MCF 10A (cell line): ENCODE data around the gene DYNLT4. TPM values are rescaled to one million over a fixed set of nuclear protein-coding genes. Genes with fewer than 3 reads are reported as not detected.
"Not testable (repeated sequence)": the region's sequence is repeated elsewhere in the genome, so short reads cannot be mapped to it uniquely, and the experiment has no call there.

Source experiments
- BruUV-seq: library from RNA; stranded (reverse); fragments of 400-500 nt; replicated peaks from 2 replicates; lab custom pipeline; 2021; lab: Mats Ljungman, UMichigan
- CTCF ChIA-PET: fragments of 300-600 bp; sonication (Branson Sonifier 250); formaldehyde crosslinking; extraction: SDS; loops from one replicate; lab custom pipeline; 2021; ENCODE audit warnings: antibody characterized with exemption, inconsistent platforms; lab: Yijun Ruan, JAX
- POLR2A ChIA-PET: fragments of 300-600, 350-650 bp; sonication (Branson Sonifier 250); formaldehyde crosslinking; extraction: SDS; loops from one replicate; lab custom pipeline; 2020; ENCODE audit warnings: antibody characterized with exemption, inconsistent platforms; lab: Yijun Ruan, JAX
- DNase-seq: peaks from one replicate; pipeline ENCODE4 v3.0.0-alpha.2; 2018; ENCODE audit not compliant: unreplicated experiment
- H3K27ac Mint-ChIP-seq: one replicate; pipeline ENCODE4 v1.8.0; 2022; ENCODE audit warnings: mild to moderate bottlenecking, low read depth, mixed read lengths; ENCODE audit not compliant: unreplicated experiment
- H3K27me3 Mint-ChIP-seq: one replicate; pipeline ENCODE4 v1.8.0; 2022; ENCODE audit warnings: mixed read lengths; ENCODE audit not compliant: insufficient read depth, unreplicated experiment
- H3K36me3 Mint-ChIP-seq: one replicate; pipeline ENCODE4 v1.8.0; 2022; ENCODE audit warnings: mild to moderate bottlenecking, moderate library complexity, mixed read lengths; ENCODE audit not compliant: insufficient read depth, unreplicated experiment
- H3K4me1 Mint-ChIP-seq: one replicate; pipeline ENCODE4 v1.8.0; 2022; ENCODE audit warnings: mixed read lengths; ENCODE audit not compliant: insufficient read depth, unreplicated experiment
- H3K4me3 Mint-ChIP-seq: one replicate; pipeline ENCODE4 v1.8.0; 2022; ENCODE audit warnings: mild to moderate bottlenecking, moderate library complexity, mixed read lengths; ENCODE audit not compliant: unreplicated experiment
- H3K9me3 Mint-ChIP-seq: one replicate; pipeline ENCODE4 v1.8.0; 2022; ENCODE audit warnings: mixed read lengths; ENCODE audit not compliant: unreplicated experiment
- intact Hi-C: fragments of 100-400 bp; cut with micrococcal nuclease; formaldehyde crosslinking; loops from 2 replicates; pipeline ENCODE4 v1.14.1; 2022
- total RNA-seq: library from RNA; stranded (reverse); gene quantifications from 2 replicates; pipeline ENCODE4 v1.2.3, GENCODE V29; 2022
- TF ChIP-seq, protein P1 (sequence below): fragments of 200-600 bp; IDR thresholded peaks from one replicate; pipeline ENCODE4 v1.8.0; 2022; ENCODE audit warnings: antibody characterized with exemption, mild to moderate bottlenecking; ENCODE audit not compliant: unreplicated experiment

Gene DYNLT4
- total RNA-seq, 1 experiment from 2014 or later: not detected

DNA sequence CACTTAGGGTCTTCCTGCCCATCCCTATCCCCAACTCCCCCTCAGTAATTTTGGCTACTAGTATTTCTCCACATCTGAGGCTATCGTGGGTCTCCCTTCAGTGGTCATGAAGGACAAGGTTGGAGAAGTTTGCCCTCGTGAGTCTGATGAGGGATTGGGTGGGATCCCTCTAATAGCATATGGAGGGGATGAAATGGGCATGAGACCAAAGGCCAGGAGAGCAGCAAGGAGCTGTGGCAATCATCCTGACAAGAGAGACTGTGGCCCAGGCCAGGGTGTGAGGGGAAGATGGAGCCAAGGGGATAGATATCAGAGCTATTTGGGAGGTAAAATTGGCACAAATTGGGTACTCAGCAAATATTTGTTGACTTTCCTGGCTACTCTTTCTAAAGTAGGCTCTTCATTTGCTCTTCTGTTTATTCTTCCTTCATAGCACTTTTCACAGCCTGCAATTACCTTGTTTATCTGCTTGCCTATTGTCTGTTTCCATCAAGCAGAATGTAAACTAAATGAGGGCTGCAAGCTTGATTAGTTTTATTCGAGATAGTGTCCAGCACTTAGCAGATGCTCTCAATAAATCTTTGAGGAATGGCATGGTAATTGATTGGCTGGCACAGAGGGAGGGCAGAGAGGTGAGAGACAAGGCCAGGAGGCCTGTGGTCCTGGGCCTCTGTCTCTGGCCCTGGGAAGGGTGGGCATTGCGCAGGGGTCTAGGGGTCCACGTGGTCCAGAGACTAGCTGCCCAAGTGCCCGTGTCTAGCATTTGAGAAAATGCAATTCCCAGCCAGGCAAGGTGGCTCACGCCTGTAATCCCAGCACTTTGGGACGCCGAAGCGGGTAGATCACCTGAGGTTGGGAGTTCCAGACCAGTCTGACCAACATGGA, 8.4 kb downstream of the DYNLT4 start:
- no peak overlapping the region for H3K4me3 Mint-ChIP-seq
- DNase-seq: no peak
- ChIA-PET CTCF (interaction anchor here (0.6 to 1.1 kb wide), 7 partner anchors 8 to 138 kb away, joined by 3 to 9 read pairs (median 3); no protein-coding TSS in a partner anchor), POLR2A (interaction anchor here (0.6 to 4.5 kb wide), 7 partner anchors 13 to 723 kb away, joined by 3 to 50 read pairs (median 6); partner anchors contain the start of genes HECTD3, PRDX1, RPS8 and UROD)
- H3K27me3 Mint-ChIP-seq: no peaks in the 10 kb centered on the region
- intact Hi-C loops: loop anchor here (2.0 kb wide), 1 partner anchor 20 kb away; no protein-coding TSS in a partner anchor
- peaks cover 24% of the 10 kb centered on the region for H3K36me3 Mint-ChIP-seq
- no TSS peak for BruUV-seq
- H3K9me3 Mint-ChIP-seq: no peaks in the 10 kb centered on the region
- H3K4me1 Mint-ChIP-seq: peaks cover 24% of the 10 kb centered on the region
- TF ChIP-seq, protein P1, sequence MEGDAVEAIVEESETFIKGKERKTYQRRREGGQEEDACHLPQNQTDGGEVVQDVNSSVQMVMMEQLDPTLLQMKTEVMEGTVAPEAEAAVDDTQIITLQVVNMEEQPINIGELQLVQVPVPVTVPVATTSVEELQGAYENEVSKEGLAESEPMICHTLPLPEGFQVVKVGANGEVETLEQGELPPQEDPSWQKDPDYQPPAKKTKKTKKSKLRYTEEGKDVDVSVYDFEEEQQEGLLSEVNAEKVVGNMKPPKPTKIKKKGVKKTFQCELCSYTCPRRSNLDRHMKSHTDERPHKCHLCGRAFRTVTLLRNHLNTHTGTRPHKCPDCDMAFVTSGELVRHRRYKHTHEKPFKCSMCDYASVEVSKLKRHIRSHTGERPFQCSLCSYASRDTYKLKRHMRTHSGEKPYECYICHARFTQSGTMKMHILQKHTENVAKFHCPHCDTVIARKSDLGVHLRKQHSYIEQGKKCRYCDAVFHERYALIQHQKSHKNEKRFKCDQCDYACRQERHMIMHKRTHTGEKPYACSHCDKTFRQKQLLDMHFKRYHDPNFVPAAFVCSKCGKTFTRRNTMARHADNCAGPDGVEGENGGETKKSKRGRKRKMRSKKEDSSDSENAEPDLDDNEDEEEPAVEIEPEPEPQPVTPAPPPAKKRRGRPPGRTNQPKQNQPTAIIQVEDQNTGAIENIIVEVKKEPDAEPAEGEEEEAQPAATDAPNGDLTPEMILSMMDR: no peak
- H3K27ac Mint-ChIP-seq: peak overlapping the region; percentile 100

DNA sequence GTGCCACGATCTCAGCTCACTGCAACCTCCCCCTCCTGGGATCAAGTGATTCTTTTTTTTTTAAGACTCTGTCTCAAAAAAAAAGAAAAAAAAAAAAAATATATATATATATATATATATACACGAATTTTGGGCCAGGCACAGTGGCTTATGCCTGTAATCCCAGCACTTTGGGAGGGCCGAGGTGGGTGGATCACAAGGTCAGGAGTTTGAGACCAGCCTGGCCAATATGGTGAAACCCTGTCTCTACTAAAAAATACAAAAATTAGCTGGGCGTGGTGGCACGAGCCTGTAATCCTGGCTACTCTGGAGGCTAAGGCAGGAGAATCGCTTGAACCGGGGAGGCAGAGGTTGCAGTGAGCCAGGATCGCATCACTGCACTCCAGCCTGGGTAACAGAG, 9.3 kb downstream of the DYNLT4 start:
- H3K27ac Mint-ChIP-seq, BruUV-seq, H3K27me3 Mint-ChIP-seq, DNase-seq, H3K9me3 Mint-ChIP-seq, CTCF ChIA-PET, H3K4me3 Mint-ChIP-seq: not testable (repeated sequence)
- POLR2A ChIA-PET: interaction anchor here (1.6 to 2.0 kb wide), 4 partner anchors 9 to 214 kb away, joined by 6 to 12 read pairs (median 8); partner anchors contain the start of genes DYNLT4, HECTD3 and UROD
- intact Hi-C loops: loop anchor here (2.0 kb wide), 1 partner anchor 21 kb away; no protein-coding TSS in a partner anchor
- Mint-ChIP-seq H3K4me1 (peaks cover 24% of the 10 kb centered on the region), H3K36me3 (peaks cover 15% of the 10 kb centered on the region)

DNA sequence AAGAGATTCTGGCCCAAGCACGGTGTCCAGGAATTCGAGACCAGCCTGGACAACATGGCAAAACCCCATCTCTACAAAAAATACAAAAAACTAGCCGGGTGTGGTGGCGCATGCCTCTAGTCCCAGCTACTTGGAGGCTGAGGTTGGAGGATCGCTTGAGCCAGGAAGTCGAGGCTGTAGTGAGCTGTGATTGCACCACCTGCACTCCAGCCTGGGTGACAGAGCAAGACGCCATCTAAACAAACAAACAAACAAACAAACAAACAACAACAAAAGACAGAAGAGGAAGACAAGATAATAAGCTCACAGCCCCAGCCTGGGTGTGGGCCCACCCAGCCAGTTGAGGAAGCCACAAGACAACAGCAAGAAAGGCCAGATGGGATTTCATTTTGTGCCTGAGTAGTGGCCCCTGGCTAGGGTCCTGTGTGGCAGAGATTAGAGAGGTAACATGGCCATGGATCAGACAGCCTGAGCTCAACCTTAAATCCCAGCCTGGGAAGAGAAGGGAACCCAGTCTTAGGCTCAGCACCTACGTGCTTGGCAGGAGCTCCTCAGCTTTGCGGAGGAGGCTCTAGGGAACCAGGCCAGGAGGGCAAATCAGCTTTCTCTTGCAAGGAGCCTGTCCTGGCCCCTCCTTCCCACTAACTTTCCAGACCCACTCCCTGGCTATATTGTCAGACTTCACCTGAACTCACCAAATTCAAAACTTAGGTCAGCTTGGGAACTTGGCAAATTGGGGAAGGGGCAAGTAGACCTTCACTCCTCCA, 14.2 kb downstream of the DYNLT4 start:
- ChIA-PET CTCF (interaction anchor here (0.6 to 2.6 kb wide), 23 partner anchors 10 to 1351 kb away, joined by 3 to 14 read pairs (median 4); partner anchors contain the start of genes EIF2B3, RPS8 and UROD), POLR2A (interaction anchor here (0.6 to 2.7 kb wide), 13 partner anchors 9 to 776 kb away, joined by 3 to 29 read pairs (median 5); partner anchors contain the start of genes BTBD19, HECTD3, RNU5D-1 and RPS8)
- peak overlapping the region; percentile 85 for H3K27ac Mint-ChIP-seq
- BruUV-seq: no TSS peak
- H3K27me3 Mint-ChIP-seq: no peaks in the 10 kb centered on the region
- no peak for DNase-seq
- no peak overlapping the region for H3K4me3 Mint-ChIP-seq
- TF ChIP-seq, protein P1: no peak
- intact Hi-C loops: loop anchor here (2.0 kb wide), 3 partner anchors 42 to 508 kb away; partner anchors contain the start of gene UROD
- H3K9me3 Mint-ChIP-seq: no peaks in the 10 kb centered on the region
- H3K4me1 Mint-ChIP-seq: peaks cover 7% of the 10 kb centered on the region
- H3K36me3 Mint-ChIP-seq: no peaks in the 10 kb centered on the region
